Stomach (tissue), 4 donors: ENCODE results near the gene TOP2A.

Experiments used
- POLR2A ChIP-seq, 4 donors: fragments of 450-650 bp; IDR thresholded peaks; one replicate each; pipeline ENCODE4 v1.6.1; 2016; ENCODE audit warnings: antibody characterized with exemption in 4 of 4, control low read depth in 2 of 4, mild to moderate bottlenecking in 1 of 4, moderate library complexity in 1 of 4
- TF ChIP-seq, protein P1 (sequence below), 7 experiments: fragments of 450-650 bp in 4 of 7; fragments of 200-600 bp in 3 of 7; sonication (generic) in 3 of 7; IDR thresholded peaks; one replicate each; pipeline ENCODE4 v1.5.1; 2016 to 2019; ENCODE audit warnings: antibody characterized with exemption in 7 of 7, control low read depth in 2 of 7, mild to moderate bottlenecking in 1 of 7

GRCh38 chr17:40418428-40418706, 671 bp upstream of the TOP2A start:
- TF ChIP-seq, protein P1, sequence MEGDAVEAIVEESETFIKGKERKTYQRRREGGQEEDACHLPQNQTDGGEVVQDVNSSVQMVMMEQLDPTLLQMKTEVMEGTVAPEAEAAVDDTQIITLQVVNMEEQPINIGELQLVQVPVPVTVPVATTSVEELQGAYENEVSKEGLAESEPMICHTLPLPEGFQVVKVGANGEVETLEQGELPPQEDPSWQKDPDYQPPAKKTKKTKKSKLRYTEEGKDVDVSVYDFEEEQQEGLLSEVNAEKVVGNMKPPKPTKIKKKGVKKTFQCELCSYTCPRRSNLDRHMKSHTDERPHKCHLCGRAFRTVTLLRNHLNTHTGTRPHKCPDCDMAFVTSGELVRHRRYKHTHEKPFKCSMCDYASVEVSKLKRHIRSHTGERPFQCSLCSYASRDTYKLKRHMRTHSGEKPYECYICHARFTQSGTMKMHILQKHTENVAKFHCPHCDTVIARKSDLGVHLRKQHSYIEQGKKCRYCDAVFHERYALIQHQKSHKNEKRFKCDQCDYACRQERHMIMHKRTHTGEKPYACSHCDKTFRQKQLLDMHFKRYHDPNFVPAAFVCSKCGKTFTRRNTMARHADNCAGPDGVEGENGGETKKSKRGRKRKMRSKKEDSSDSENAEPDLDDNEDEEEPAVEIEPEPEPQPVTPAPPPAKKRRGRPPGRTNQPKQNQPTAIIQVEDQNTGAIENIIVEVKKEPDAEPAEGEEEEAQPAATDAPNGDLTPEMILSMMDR (IDR thresholded peaks at IDR 0.05) = no peak
- TF ChIP-seq POLR2A (IDR thresholded peaks at IDR 0.05) = no peak
